BE2C (cell line): ENCODE measurements around the gene FAM124A.
"Not testable (repeated sequence)": the region's sequence is repeated elsewhere in the genome, so short reads cannot be mapped to it uniquely, and the experiment has no call there.

Experiments
- DNase-seq: peaks from one replicate; pipeline ENCODE4 v3.0.0-alpha.2; 2020
- H3K27me3 ChIP-seq: fragments of 250-450 bp; sonication (Bioruptor Pico); 2 replicates; pipeline ENCODE4 v1.5.1; 2020; ENCODE audit warnings: mild to moderate bottlenecking
- H3K36me3 ChIP-seq: fragments of 250-450 bp; sonication (Bioruptor Pico); 2 replicates; pipeline ENCODE4 v1.5.1; 2020; ENCODE audit warnings: mild to moderate bottlenecking
- H3K4me1 ChIP-seq: fragments of 250-450 bp; sonication (Bioruptor Pico); 2 replicates; pipeline ENCODE4 v1.5.1; 2020
- H3K4me3 ChIP-seq: 2 replicates; pipeline ENCODE4 v1.5.1; 2011; ENCODE audit warnings: low read depth, low read length
- H3K9me3 ChIP-seq: fragments of 250-450 bp; sonication (Bioruptor Pico); 2 replicates; pipeline ENCODE4 v1.5.1; 2020
- TF ChIP-seq, protein P1 (sequence below): IDR thresholded peaks from 2 replicates; pipeline ENCODE4 v1.5.1; 2012; ENCODE audit warnings: mild to moderate bottlenecking, low read depth, low read length

The FAM124A gene

DNA sequence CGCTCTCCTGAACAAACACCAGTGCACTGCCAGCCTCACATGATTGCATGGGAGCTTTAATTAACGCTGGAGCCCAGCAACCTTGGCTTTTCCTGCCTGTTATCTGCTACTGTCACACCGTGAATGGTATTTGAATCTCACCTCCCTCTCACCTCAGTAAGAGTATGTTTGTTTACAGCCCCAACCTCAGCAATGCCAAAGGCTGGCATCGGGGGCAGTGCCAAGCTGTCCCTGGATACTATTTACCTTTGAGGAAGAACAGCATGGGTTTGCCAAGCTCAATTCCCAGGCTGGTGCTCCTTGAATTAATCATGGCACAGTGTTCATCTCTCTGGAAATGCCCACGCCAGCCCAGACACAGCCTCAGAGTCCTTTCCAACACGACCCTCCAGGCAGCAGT is 60.1 kb downstream of the FAM124A start:
- Histone ChIP-seq H3K36me3 (no peaks in the 10 kb centered on the region), H3K9me3 (no peaks in the 10 kb centered on the region)

DNA sequence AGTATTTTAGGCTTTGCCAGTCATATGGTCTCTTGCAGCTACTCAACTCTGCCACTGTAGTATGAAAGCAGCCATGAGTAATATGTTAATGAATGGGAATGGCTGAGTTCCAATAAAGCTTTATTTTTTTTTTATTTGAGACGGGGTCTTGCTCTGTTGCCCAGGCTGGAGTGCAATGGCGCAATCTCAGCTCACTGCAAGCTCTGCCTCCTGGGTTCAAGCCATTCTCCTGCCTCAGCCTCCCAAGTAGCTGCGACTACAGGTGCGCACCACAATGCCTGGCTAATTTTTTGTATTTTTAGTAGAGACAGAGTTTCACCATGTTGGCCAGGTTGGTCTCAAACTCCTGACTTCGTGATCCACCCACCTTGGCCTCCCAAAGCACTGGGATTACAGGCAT is 60.7 kb downstream of the FAM124A start:
- not testable (repeated sequence) for H3K27me3 ChIP-seq, H3K9me3 ChIP-seq, DNase-seq, H3K36me3 ChIP-seq, H3K4me1 ChIP-seq, H3K4me3 ChIP-seq

More for the DNA sequence above, 60.1 kb downstream of the FAM124A start:
- H3K27me3 ChIP-seq = no peaks in the 10 kb centered on the region
- no peak overlapping the region for H3K4me3 ChIP-seq
- H3K4me1 ChIP-seq = no peaks in the 10 kb centered on the region
- TF ChIP-seq, protein P1, sequence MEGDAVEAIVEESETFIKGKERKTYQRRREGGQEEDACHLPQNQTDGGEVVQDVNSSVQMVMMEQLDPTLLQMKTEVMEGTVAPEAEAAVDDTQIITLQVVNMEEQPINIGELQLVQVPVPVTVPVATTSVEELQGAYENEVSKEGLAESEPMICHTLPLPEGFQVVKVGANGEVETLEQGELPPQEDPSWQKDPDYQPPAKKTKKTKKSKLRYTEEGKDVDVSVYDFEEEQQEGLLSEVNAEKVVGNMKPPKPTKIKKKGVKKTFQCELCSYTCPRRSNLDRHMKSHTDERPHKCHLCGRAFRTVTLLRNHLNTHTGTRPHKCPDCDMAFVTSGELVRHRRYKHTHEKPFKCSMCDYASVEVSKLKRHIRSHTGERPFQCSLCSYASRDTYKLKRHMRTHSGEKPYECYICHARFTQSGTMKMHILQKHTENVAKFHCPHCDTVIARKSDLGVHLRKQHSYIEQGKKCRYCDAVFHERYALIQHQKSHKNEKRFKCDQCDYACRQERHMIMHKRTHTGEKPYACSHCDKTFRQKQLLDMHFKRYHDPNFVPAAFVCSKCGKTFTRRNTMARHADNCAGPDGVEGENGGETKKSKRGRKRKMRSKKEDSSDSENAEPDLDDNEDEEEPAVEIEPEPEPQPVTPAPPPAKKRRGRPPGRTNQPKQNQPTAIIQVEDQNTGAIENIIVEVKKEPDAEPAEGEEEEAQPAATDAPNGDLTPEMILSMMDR = no peak
- no peak for DNase-seq

DNA sequence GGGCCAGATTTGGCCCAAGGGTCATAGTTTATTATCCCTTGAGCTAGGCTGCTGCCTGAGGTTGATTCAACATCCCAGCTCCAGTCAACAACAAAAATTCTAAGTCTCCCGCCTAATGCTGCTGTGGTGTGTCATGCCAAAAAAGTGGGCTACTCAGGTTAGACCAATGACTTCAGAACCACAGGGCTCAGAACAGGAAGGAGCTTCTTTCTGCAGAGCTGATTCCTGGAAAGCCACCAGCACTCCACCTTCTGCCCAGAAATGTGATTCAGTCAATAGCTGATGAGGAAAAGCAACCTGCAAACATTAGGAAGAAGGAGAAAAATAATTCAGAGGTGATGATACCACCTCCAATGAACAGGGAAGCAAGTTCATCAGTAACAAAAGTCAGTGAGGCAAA is 61.2 kb downstream of the FAM124A start:
- no peaks in the 10 kb centered on the region for H3K27me3 ChIP-seq
- no peaks in the 10 kb centered on the region for H3K9me3 ChIP-seq
- TF ChIP-seq, protein P1 = no peak

DNA sequence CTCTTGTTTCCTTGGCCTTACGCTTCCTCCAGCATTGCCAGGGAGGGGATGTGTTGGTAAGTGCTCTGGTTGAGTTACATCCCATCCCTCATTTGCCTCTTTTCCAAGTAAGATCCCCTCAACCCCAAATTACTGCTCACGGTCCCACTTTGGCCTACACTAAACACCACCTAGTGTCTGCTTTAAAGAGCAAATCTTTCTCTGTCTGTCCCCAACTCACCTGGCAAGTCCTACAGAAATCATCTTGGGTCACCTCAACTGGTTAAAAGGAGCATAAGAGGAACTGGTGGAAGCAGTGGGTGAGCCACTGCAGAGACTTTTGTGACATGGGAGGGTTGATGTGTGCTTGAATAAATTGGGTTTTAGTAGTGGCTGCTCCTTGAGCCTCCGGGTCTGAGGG is 62.1 kb downstream of the FAM124A start:
- no peak for DNase-seq
- Histone ChIP-seq H3K36me3 (no peaks in the 10 kb centered on the region), H3K4me1 (no peaks in the 10 kb centered on the region), H3K27me3 (no peaks in the 10 kb centered on the region), H3K4me3 (no peak overlapping the region), H3K9me3 (no peaks in the 10 kb centered on the region)
- TF ChIP-seq, protein P1 = peak; percentile 16; the same call in 1 of the 2 replicates

More for the DNA sequence above, 61.2 kb downstream of the FAM124A start:
- Histone ChIP-seq H3K36me3 (no peaks in the 10 kb centered on the region), H3K4me1 (no peaks in the 10 kb centered on the region), H3K4me3 (no peak overlapping the region)
- DNase-seq = no peak

DNA sequence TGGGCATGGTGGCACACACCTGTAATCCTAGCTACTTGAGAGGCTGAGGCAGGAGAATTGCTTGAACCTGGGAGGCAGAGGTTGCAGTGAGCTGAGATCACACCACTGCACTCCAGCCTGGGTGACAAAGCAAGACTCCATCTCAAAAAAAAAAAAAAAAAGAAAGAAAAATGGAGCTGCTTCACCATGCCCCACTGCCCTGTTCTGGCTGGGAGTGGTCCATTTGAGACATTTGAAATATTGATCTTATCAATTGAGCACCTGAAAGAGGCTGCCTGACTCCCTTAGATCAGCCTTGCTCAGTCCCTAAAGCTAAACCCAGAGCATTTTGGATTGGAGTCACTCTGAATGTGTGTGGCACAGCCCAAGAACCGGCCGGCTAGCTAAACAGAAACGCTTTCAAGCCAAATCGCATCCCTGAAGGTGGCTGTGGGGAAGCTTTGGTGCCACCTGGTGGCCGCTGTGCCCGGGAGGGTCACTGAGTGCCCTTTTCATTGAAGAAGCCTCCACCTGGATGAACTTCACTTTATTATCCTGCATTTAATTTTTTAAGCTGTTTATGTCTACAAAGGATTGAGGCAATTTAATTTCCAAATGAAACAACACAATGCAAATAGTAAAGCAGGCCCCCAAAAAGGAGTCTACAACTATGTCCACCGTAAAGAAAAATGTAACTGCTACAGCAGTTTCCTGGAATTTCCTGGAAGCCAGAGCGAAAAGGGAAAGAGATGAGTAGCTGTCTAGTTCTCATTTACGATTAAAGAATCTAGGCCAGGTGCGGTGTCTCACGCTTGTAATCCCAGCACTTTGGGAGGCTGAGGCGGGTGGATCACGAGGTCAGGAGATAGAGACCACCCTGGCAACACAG is 64.2 kb downstream of the FAM124A start:
- Histone ChIP-seq H3K36me3 (no peaks in the 10 kb centered on the region), H3K4me3 (no peak overlapping the region), H3K4me1 (no peaks in the 10 kb centered on the region), H3K9me3 (no peaks in the 10 kb centered on the region), H3K27me3 (no peaks in the 10 kb centered on the region)
- TF ChIP-seq, protein P1 = peak; percentile 99
- DNase-seq = peak; percentile 87

DNA sequence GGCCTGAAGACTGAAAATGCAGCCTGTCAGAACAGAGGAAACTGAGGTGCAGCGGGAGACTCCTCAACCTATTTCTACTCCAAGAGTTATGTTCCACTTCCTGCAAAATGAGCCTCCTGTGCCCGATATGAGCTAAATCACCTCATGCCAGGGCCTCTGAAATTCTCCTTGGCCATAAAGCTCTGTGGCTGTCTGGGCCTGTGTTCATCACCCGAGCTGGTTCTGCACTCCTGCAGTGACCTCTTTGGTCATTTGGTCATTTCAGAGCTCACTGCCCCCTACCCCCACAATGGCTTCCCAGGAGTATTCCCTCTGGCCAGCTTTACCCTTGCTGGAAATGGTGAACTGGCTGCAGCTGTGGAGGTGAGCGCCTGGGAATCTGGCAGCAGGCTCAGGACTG is 65.6 kb downstream of the FAM124A start:
- no peak for DNase-seq
- Histone ChIP-seq H3K4me3 (no peak overlapping the region), H3K36me3 (no peaks in the 10 kb centered on the region), H3K4me1 (no peaks in the 10 kb centered on the region), H3K27me3 (no peaks in the 10 kb centered on the region), H3K9me3 (no peaks in the 10 kb centered on the region)
- TF ChIP-seq, protein P1 = no peak

DNA sequence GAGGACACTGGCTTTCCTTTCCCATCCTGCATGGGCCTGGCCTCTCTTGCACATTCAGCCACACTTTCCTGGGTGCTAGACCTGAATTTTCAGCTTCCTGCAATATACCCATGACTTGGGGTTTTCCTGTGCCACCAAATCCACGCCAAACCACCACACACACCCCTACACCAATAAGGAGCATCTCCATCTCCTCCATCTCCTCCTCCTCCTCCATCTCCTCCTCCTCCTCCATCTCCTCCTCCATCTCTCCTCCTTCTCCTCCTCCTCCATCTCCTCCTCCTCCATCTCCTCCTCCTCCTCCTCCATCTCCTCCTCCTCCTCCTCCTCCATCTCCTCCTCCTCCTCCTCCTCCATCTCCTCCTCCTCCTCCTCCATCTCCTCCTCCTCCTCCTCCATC is 66.1 kb downstream of the FAM124A start:
- not testable (repeated sequence) for H3K36me3 ChIP-seq, H3K4me1 ChIP-seq, H3K9me3 ChIP-seq, H3K27me3 ChIP-seq, H3K4me3 ChIP-seq, DNase-seq
